Endothelial cell of umbilical vein (primary cell): ENCODE measurements around the gene SORCS2. TPM values are rescaled to one million over a fixed set of nuclear protein-coding genes. Genes with fewer than 3 reads are reported as not detected.

Source experiments
- BruUV-seq: library from RNA; stranded (reverse); fragments of 400-500 nt; replicated peaks from 2 replicates; lab custom pipeline; 2021; lab: Mats Ljungman, UMichigan
- CTCF ChIA-PET: fragments of 300-600, 350-600 bp; sonication (Branson Sonifier 250); formaldehyde crosslinking; loops from one replicate; lab custom pipeline; 2021; ENCODE audit warnings: antibody characterized with exemption, inconsistent platforms; lab: Charles Lee
- POLR2A ChIA-PET: fragments of 300-600, 350-600 bp; sonication (Branson Sonifier 250); formaldehyde crosslinking; loops from one replicate; lab custom pipeline; 2021; ENCODE audit warnings: antibody characterized with exemption, inconsistent platforms; lab: Charles Lee
- DNase-seq: peaks from one replicate; pipeline ENCODE4 v3.0.0-alpha.2; 2011; ENCODE audit warnings: low read depth, low spot score
- FAIRE-seq: peaks from 2 replicates; lab custom pipeline; 2011; peaks lifted over from hg19 to GRCh38; lab: Jason Lieb, UNC
- H2AFZ ChIP-seq: 2 replicates; pipeline ENCODE4 v1.6.0; 2012; ENCODE audit warnings: low read depth, low read length, control low read depth, inconsistent platforms
- H3K27ac ChIP-seq: 2 replicates; pipeline ENCODE4 v1.5.1; 2011; ENCODE audit warnings: low read depth, mild to moderate bottlenecking, control low read depth, low read length, moderate library complexity; ENCODE audit not compliant: insufficient read depth
- H3K27me3 ChIP-seq, 2 experiments: 2 replicates each; pipeline versions ENCODE4 v1.6.0 to v1.6.1; 2011; ENCODE audit warnings: low read length in 2 of 2, mixed read lengths in 1 of 2; ENCODE audit not compliant: control insufficient read depth in 2 of 2, insufficient read depth in 2 of 2
- H3K36me3 ChIP-seq, 2 experiments: 2 replicates in 1 of 2; 3 replicates in 1 of 2; pipeline ENCODE4 v1.5.1; 2011; ENCODE audit warnings: low read length in 2 of 2, mild to moderate bottlenecking in 1 of 2, moderate library complexity in 1 of 2; ENCODE audit not compliant: control insufficient read depth in 2 of 2, insufficient read depth in 2 of 2; ENCODE audit errors: extremely low read depth in 1 of 2
- H3K4me1 ChIP-seq: 3 replicates; pipeline ENCODE4 v1.5.1; 2011; ENCODE audit warnings: mild to moderate bottlenecking, low read length; ENCODE audit not compliant: control insufficient read depth, insufficient read depth; ENCODE audit errors: extremely low read depth
- H3K4me2 ChIP-seq: 2 replicates; pipeline ENCODE4 v1.6.1; 2011; ENCODE audit warnings: low read length, control low read depth, mixed read lengths; ENCODE audit not compliant: insufficient read depth
- H3K4me3 ChIP-seq, 3 experiments: fragments of 200-600 bp in 1 of 3; sonication (generic), shearing (Covaris generic) in 1 of 3; replicated peaks in 1 of 3; 2 replicates each; pipeline ENCODE4 v1.5.1; 2011 to 2016; ENCODE audit warnings: control low read depth in 3 of 3, low read length in 3 of 3, mild to moderate bottlenecking in 2 of 3, inconsistent platforms in 1 of 3, low read depth in 1 of 3, moderate library complexity in 1 of 3; ENCODE audit not compliant: insufficient read depth in 1 of 3
- H3K79me2 ChIP-seq: 2 replicates; pipeline ENCODE4 v1.6.0; 2012; ENCODE audit warnings: low read length, inconsistent platforms; ENCODE audit not compliant: control insufficient read depth, insufficient read depth
- H3K9ac ChIP-seq: replicated peaks from 2 replicates; pipeline ENCODE3; 2011; ENCODE audit warnings: low read length, control low read depth; ENCODE audit not compliant: insufficient read depth; ENCODE audit errors: extremely low read depth
- H3K9me1 ChIP-seq: replicated peaks from 3 replicates; pipeline ENCODE4 v1.6.0; 2011; ENCODE audit warnings: mild to moderate bottlenecking, low read length; ENCODE audit not compliant: control insufficient read depth, insufficient read depth; ENCODE audit errors: extremely low read depth
- H3K9me3 ChIP-seq: replicated peaks from 2 replicates; pipeline ENCODE4 v1.5.1; 2012; ENCODE audit warnings: low read length, inconsistent platforms; ENCODE audit not compliant: control insufficient read depth, insufficient read depth
- H4K20me1 ChIP-seq: replicated peaks from 2 replicates; pipeline ENCODE3; 2011; ENCODE audit warnings: mild to moderate bottlenecking, low read length; ENCODE audit not compliant: control insufficient read depth, insufficient read depth; ENCODE audit errors: extremely low read depth
- CTCF ChIP-seq, 2 donors: IDR thresholded peaks; 1 replicate in 1 of 2; 2 replicates in 1 of 2; pipeline ENCODE4 v1.5.1; 2011; ENCODE audit warnings: low read length in 2 of 2, mild to moderate bottlenecking in 2 of 2, moderate library complexity in 2 of 2, control low read depth in 1 of 2, inconsistent platforms in 1 of 2, low read depth in 1 of 2; ENCODE audit not compliant: insufficient read depth in 1 of 2; ENCODE audit errors: extremely low read depth in 1 of 2
- EZH2 ChIP-seq: IDR thresholded peaks from 2 replicates; pipeline ENCODE4 v1.6.1; 2012; ENCODE audit warnings: borderline replicate concordance, low read depth, mild to moderate bottlenecking, moderate library complexity, low read length, inconsistent platforms; ENCODE audit not compliant: severe bottlenecking
- FOS ChIP-seq: IDR thresholded peaks from 2 replicates; pipeline ENCODE4 v1.6.1; 2011; ENCODE audit warnings: mild to moderate bottlenecking, low read length, moderate library complexity, borderline replicate concordance; ENCODE audit not compliant: insufficient read depth
- GATA2 ChIP-seq: IDR thresholded peaks from 2 replicates; pipeline ENCODE4 v1.7.0; 2011; ENCODE audit warnings: low read depth, mild to moderate bottlenecking, moderate library complexity, mixed read lengths, low read length; ENCODE audit not compliant: insufficient read length, insufficient read depth
- JUN ChIP-seq: IDR thresholded peaks from 2 replicates; pipeline ENCODE4 v1.6.1; 2011; ENCODE audit warnings: borderline replicate concordance, low read depth; ENCODE audit not compliant: insufficient read length, insufficient read depth
- MYC ChIP-seq: IDR thresholded peaks from one replicate; pipeline ENCODE4 v1.6.1; 2011; ENCODE audit warnings: mild to moderate bottlenecking, low read depth, low read length
- POLR2A ChIP-seq: IDR thresholded peaks from 2 replicates; pipeline ENCODE4 v1.6.1; 2012; ENCODE audit warnings: low read depth, mild to moderate bottlenecking, control low read depth, low read length
- POLR2AphosphoS5 ChIP-seq: IDR thresholded peaks from 2 replicates; pipeline ENCODE4 v1.6.1; 2012; ENCODE audit warnings: low read depth, mild to moderate bottlenecking, control low read depth, low read length, moderate library complexity; ENCODE audit not compliant: insufficient read depth
- dilution Hi-C: fragments of 300-500 bp; cut with MboI; formaldehyde crosslinking; loops from one replicate; pipeline ENCODE4 v1.15.0; 2019; ENCODE audit warnings: low sequenced_read_pairs; ENCODE audit not compliant: extremely low pct_ligation_motif_present
- intact Hi-C: fragments of 100-400 bp; cut with micrococcal nuclease; formaldehyde crosslinking; loops from one replicate; pipeline ENCODE4 v1.10.0; 2022
- polyA plus RNA-seq, 4 experiments: library from polyadenylated mRNA; depleted of rRNA in 3 of 4; stranded (reverse) in 3 of 4; unstranded in 1 of 4; fragments of >200 nt; gene quantifications; 2 replicates each; pipeline versions ENCODE4 v1.2.1 to v1.2.3, GENCODE V29; 2011 to 2012; ENCODE audit warnings: missing spikeins in 1 of 4
- total RNA-seq: library from RNA; stranded (reverse); gene quantifications from 2 replicates; pipeline ENCODE4 v1.2.3, GENCODE V29; 2021
- TF ChIP-seq, protein P1 (sequence below): IDR thresholded peaks from 2 replicates; pipeline ENCODE4 v1.6.1; 2011; ENCODE audit not compliant: insufficient read depth, insufficient read length

Gene SORCS2
- total and polyA plus RNA-seq, 2 donors (not counting 3 experiments of a cell fraction or from before 2014, with no cell fraction given), result not detected

GRCh38 chr4:7713757-7714156 lies 521.4 kb downstream of the SORCS2 start:
- no peak for FAIRE-seq
- POLR2A ChIA-PET, result no interaction called here
- H4K20me1 ChIP-seq, result no peaks in the 10 kb centered on the region
- H3K9me1 ChIP-seq, result no peaks in the 10 kb centered on the region
- H3K9ac ChIP-seq, result no peak overlapping the region
- H3K27me3 ChIP-seq, result peaks cover 0 to 1% of the 10 kb centered on the region in 2 experiments
- no peaks in the 10 kb centered on the region for H3K9me3 ChIP-seq
- dilution Hi-C loops, result no loop called here
- no peak overlapping the region for H3K4me2 ChIP-seq
- DNase-seq, result no peak
- BruUV-seq, result no TSS peak
- no peak overlapping the region for H3K4me3 ChIP-seq
- H3K36me3 ChIP-seq, result no peaks in the 10 kb centered on the region
- CTCF ChIA-PET, result no interaction called here
- H2AFZ ChIP-seq, result no peak overlapping the region
- TF ChIP-seq EZH2 (no peak), CTCF (IDR thresholded peaks at IDR 0.05; ENCODE audit: extremely low read depth in 1 of 2, insufficient read depth in 1 of 2, low read depth in 1 of 2, low read length in 2 of 2) (no peak), POLR2AphosphoS5 (no peak), FOS (no peak), JUN (no peak), POLR2A (no peak), MYC (no peak), GATA2 (no peak)
- TF ChIP-seq, protein P1, sequence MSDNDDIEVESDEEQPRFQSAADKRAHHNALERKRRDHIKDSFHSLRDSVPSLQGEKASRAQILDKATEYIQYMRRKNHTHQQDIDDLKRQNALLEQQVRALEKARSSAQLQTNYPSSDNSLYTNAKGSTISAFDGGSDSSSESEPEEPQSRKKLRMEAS, result no peak
- intact Hi-C loops, result loop anchor here (10.0 kb wide), 1 partner anchor 189 kb away; no protein-coding TSS in a partner anchor
- H3K4me1 ChIP-seq, result no peaks in the 10 kb centered on the region
- H3K79me2 ChIP-seq, result no peaks in the 10 kb centered on the region
- no peak overlapping the region for H3K27ac ChIP-seq
